MM.1S (cell line): ENCODE results near the gene ETV5.

Experiments
- CTCF ChIP-seq: fragments of 300-600 bp; sonication (generic); IDR thresholded peaks from 2 replicates; pipeline ENCODE4 v1.5.1; 2016; ENCODE audit warnings: antibody characterized with exemption, low read length, mixed read lengths
- EZH2 ChIP-seq: fragments of 300-600 bp; sonication (generic); optimal IDR thresholded peaks from 2 replicates; pipeline ENCODE3; 2017; ENCODE audit warnings: low read depth, mild to moderate bottlenecking, antibody characterized with exemption, low read length, mixed read lengths
- EZH2phosphoT487 ChIP-seq: fragments of 300-600 bp; sonication (generic); IDR thresholded peaks from 2 replicates; pipeline ENCODE4 v1.6.1; 2018; ENCODE audit warnings: antibody characterized with exemption, low read length

DNA sequence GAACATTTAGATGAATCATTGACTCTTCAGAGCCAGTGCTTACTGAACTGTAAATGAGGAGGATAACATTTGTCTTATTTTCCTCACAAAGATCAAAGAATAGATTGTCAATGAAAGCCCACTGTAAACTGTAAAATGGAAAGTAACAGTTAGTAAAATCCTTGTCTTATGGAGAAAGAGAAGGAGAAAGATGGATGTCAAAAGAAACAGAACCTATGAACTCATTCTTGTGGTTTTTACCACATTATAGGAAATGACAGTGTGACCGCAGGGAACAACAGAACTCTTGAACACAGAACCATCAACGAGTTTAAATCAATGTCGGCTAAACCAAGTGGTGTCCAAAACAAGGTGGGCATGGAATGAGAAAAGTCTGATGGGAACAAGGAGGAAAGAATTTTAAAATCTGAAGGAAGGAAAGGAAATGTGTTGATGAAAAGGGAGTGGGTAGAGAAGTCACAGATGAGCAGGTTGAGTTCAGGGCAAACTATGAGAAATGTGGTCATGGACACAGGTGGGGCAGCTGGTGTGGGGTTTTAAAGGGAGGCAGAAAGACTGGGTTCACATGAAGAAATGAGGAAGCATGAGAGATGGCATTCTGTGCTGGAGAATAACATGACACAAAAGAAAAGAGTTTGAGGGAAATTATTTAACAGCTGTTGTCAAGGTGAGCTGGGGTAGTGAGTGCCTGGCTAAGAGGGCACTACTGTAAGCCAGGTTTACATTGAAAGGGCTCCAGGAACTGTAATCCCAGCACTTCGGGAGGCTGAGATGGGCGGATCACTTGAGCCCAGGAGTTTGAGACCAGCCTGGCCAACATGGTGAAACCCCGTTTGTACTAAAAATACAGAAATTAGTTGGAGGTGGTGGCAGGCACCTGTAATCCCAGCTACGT is 42.4 kb upstream of the ETV5 start:
- TF ChIP-seq CTCF: no peak
- TF ChIP-seq EZH2phosphoT487: no peak
- no peak for TF ChIP-seq EZH2
